Smooth muscle cell (in vitro differentiated cells): ENCODE measurements around the gene GAS5. TPM values are rescaled to one million over a fixed set of nuclear protein-coding genes. Genes with fewer than 3 reads are reported as not detected.
A peak's percentile ranks its signal among the peaks of the same experiment; 100 is the strongest.

Experiments used
- DNase-seq: peaks from one replicate; lab custom pipeline; 2025; ENCODE audit not compliant: unreplicated experiment; lab: John Stamatoyannopoulos, UW
- H2AFZ ChIP-seq: fragments of 200-600 bp; sonication (generic); 2 replicates; pipeline ENCODE4 v1.6.0; 2016; ENCODE audit warnings: antibody characterized with exemption, low read depth, mild to moderate bottlenecking
- H3F3A ChIP-seq: fragments of 200-600 bp; sonication (generic); 2 replicates; pipeline ENCODE4 v1.6.0; 2017; ENCODE audit warnings: antibody characterized with exemption, low read depth
- H3K27ac ChIP-seq: fragments of 200-600 bp; sonication (generic); 2 replicates; pipeline ENCODE4 v1.5.1; 2016; ENCODE audit warnings: low read depth, mild to moderate bottlenecking
- H3K27me3 ChIP-seq: fragments of 200-600 bp; sonication (generic); 2 replicates; pipeline ENCODE4 v1.6.1; 2016; ENCODE audit warnings: low read depth, mild to moderate bottlenecking
- H3K36me3 ChIP-seq: fragments of 200-600 bp; sonication (generic); 2 replicates; pipeline ENCODE4 v1.5.1; 2016; ENCODE audit warnings: low read depth
- H3K4me1 ChIP-seq: fragments of 200-600 bp; sonication (generic); 2 replicates; pipeline ENCODE4 v1.5.1; 2016; ENCODE audit warnings: low read depth
- H3K4me2 ChIP-seq: fragments of 200-600 bp; sonication (generic); 2 replicates; pipeline ENCODE4 v1.6.0; 2016; ENCODE audit warnings: mild to moderate bottlenecking
- H3K4me3 ChIP-seq: fragments of 200-600 bp; sonication (generic); 2 replicates; pipeline ENCODE4 v1.5.1; 2016; ENCODE audit warnings: mild to moderate bottlenecking
- H3K79me2 ChIP-seq: fragments of 200-600 bp; sonication (generic); 2 replicates; pipeline ENCODE4 v1.6.0; 2016; ENCODE audit warnings: low read depth, mild to moderate bottlenecking
- H3K9ac ChIP-seq: fragments of 200-600 bp; sonication (generic); 2 replicates; pipeline ENCODE4 v1.6.0; 2016; ENCODE audit warnings: low read depth
- H3K9me3 ChIP-seq: fragments of 200-600 bp; sonication (generic); replicated peaks from 2 replicates; pipeline ENCODE4 v1.5.1; 2016; ENCODE audit warnings: low read depth
- H4K20me1 ChIP-seq: fragments of 200-600 bp; sonication (generic); 2 replicates; pipeline ENCODE4 v1.6.0; 2016; ENCODE audit warnings: low read depth
- WGBS: methylation state at CpG from one replicate; pipeline ENCODE4 v1.1.7; 2016; ENCODE audit warnings: low lambda C conversion rate; 5-methylcytosine and 5-hydroxymethylcytosine counted together
- polyA plus RNA-seq: library from polyadenylated mRNA; unstranded; fragments of >200 nt; fragmentation: Nextera tagmentation; extraction: Ambion mirVana; gene quantifications from 2 replicates; pipeline ENCODE4 v1.2.1, GENCODE V29; 2016
- total RNA-seq: library from RNA; depleted of rRNA; stranded (reverse); fragments of >200 nt; gene quantifications from 2 replicates; pipeline ENCODE4 v1.2.3, GENCODE V29; 2014
- TF ChIP-seq, protein P1 (sequence below): fragments of 200-600 bp; sonication (generic); IDR thresholded peaks from 2 replicates; pipeline ENCODE4 v1.5.1; 2017; ENCODE audit warnings: borderline replicate concordance, mild to moderate bottlenecking, antibody characterized with exemption; ENCODE audit not compliant: insufficient read depth, poor library complexity, severe bottlenecking

The GAS5 gene
- total and polyA plus RNA-seq, 2 experiments from 2014 or later = 104 to 276 TPM

DNA sequence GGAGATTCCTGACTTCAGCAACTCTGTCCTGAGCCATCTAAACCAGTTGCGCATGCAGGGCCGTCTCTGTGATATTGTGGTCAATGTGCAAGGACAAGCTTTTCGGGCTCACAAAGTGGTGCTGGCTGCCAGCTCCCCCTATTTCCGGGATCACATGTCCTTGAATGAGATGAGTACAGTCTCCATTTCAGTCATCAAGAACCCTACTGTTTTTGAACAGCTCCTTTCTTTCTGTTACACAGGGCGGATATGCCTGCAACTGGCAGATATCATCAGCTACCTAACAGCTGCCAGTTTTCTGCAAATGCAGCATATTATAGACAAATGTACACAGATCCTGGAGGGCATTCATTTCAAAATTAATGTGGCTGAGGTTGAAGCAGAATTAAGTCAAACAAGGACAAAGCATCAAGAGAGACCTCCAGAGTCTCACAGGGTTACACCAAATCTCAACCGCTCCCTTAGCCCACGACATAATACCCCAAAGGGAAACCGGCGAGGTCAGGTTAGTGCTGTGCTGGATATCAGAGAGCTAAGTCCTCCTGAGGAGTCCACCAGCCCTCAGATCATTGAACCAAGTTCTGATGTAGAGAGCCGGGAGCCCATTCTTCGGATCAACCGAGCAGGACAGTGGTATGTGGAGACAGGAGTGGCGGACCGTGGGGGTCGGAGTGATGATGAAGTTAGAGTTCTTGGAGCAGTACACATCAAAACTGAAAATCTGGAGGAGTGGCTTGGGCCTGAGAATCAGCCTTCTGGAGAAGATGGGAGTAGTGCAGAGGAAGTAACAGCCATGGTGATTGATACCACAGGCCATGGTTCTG is 2.7 kb upstream of the GAS5 start:
- Histone ChIP-seq H3K4me1 (peaks cover 22% of the 10 kb centered on the region), H3K36me3 (peaks cover 3% of the 10 kb centered on the region), H4K20me1 (peaks cover 22% of the 10 kb centered on the region), H3F3A (peaks cover 13% of the 10 kb centered on the region), H3K9me3 (no peaks in the 10 kb centered on the region), H3K27me3 (no peaks in the 10 kb centered on the region), H3K9ac (no peak overlapping the region), H3K4me3 (no peak overlapping the region), H3K79me2 (peaks cover 37% of the 10 kb centered on the region), H3K27ac (no peak overlapping the region), H3K4me2 (no peak overlapping the region), H2AFZ (no peak overlapping the region)
- TF ChIP-seq, protein P1, sequence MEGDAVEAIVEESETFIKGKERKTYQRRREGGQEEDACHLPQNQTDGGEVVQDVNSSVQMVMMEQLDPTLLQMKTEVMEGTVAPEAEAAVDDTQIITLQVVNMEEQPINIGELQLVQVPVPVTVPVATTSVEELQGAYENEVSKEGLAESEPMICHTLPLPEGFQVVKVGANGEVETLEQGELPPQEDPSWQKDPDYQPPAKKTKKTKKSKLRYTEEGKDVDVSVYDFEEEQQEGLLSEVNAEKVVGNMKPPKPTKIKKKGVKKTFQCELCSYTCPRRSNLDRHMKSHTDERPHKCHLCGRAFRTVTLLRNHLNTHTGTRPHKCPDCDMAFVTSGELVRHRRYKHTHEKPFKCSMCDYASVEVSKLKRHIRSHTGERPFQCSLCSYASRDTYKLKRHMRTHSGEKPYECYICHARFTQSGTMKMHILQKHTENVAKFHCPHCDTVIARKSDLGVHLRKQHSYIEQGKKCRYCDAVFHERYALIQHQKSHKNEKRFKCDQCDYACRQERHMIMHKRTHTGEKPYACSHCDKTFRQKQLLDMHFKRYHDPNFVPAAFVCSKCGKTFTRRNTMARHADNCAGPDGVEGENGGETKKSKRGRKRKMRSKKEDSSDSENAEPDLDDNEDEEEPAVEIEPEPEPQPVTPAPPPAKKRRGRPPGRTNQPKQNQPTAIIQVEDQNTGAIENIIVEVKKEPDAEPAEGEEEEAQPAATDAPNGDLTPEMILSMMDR = no peak
- no peak for DNase-seq
- 97% methylated on average over 15 of the region's 15 CpGs for WGBS

DNA sequence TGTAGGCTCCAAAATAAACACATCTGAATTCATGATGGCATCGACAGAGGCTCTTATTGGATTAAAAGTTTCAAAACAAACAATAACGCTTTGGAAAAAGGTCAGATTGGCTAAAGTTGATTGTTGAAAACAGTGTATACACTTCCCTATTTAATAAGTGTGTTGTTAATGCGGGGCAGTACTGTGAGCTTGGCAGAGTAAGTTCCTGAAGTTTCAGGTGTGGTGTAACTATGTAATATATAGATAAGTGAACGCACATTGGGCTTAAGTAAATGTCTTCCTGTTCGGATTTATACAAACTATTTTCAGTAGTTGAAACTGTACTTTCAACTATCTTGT is 1.2 kb upstream of the GAS5 start:
- H3K4me1 ChIP-seq = peaks cover 32% of the 10 kb centered on the region
- peak overlapping the region; percentile 67 for H3K27ac ChIP-seq
- peaks cover 42% of the 10 kb centered on the region for H3K79me2 ChIP-seq
- peak overlapping the region; percentile 64 for H3K9ac ChIP-seq
- H2AFZ ChIP-seq = peak overlapping the region; percentile 86
- peak overlapping the region; percentile 65 for H3K4me3 ChIP-seq
- H4K20me1 ChIP-seq = peaks cover 37% of the 10 kb centered on the region
- DNase-seq = no peak
- H3K4me2 ChIP-seq = peak overlapping the region; percentile 88
- H3K9me3 ChIP-seq = no peaks in the 10 kb centered on the region
- H3F3A ChIP-seq = peaks cover 27% of the 10 kb centered on the region
- TF ChIP-seq, protein P1 = no peak
- WGBS = 6% methylated on average over 5 of the region's 5 CpGs
- no peaks in the 10 kb centered on the region for H3K27me3 ChIP-seq
- peaks cover 15% of the 10 kb centered on the region for H3K36me3 ChIP-seq

DNA sequence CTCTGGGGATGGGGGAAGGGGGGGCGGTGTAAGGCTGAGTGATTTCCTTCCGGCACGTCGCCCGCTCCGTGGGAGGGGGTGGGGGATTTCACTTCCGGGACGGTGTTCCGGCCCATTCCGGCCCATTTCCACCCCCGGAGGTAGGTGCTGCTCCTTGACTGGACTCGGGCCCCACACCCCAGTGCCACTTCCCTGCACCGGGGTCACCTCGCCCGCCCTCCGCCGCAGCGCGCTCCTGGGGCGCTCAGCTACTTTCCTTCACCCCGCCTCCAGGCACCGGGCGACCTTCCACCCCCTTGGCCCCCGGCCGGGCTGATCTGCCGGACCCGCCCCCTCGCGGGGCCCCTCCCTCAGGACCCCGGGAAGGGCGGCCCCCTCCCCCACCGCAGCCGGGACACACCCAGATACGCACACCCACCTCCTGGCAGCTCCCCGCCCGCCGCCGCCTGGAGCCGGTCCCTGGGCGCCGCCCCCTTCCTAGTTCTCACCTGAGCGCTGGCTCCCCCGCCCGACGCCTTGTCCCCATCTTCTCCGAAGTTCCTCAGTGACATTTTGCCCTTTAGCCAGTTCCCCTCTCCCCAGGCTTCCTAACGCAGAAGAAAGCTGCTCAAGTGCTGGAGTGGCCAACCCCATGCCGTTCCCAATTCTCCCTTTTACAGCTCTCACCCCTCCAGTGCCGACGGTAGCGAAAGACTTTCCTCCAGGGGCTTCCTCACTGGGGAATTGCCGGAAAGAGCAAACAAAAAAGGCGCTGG is 654 bp upstream of the GAS5 start, which contains the start of gene ZBTB37:
TSS of gene ZBTB37 (plus strand) at position 115 of the 755 bp plus-strand sequence. CDS start 1,846 bp downstream, outside the sequence.
- Histone ChIP-seq H4K20me1 (peaks cover 42% of the 10 kb centered on the region), H3K27me3 (no peaks in the 10 kb centered on the region), H3K27ac (peak within 1 kb of the TSS; percentile 67), H3K9me3 (no peaks in the 10 kb centered on the region), H3K4me3 (peak within 1 kb of the TSS; percentile 65), H3K9ac (peak within 1 kb of the TSS; percentile 64), H3F3A (peaks cover 33% of the 10 kb centered on the region), H2AFZ (peak within 1 kb of the TSS; percentile 86), H3K4me2 (peak within 1 kb of the TSS; percentile 90), H3K4me1 (peaks cover 32% of the 10 kb centered on the region), H3K36me3 (peaks cover 21% of the 10 kb centered on the region), H3K79me2 (peaks cover 42% of the 10 kb centered on the region)
- TF ChIP-seq, protein P1 = no peak
- under 1% methylated on average over 25 of the region's 53 CpGs for WGBS
- peak; percentile 88 for DNase-seq
